Ovary (tissue), 3 donors: ENCODE data around the gene IL1R2.

Experiments
- CTCF ChIP-seq, 3 donors: fragments of 450-650 bp in 2 of 3; fragments of 200-600 bp in 1 of 3; IDR thresholded peaks; one replicate each; pipeline versions ENCODE4 v1.5.1 to v1.8.0; 2016 to 2022; ENCODE audit warnings: antibody characterized with exemption in 3 of 3, mild to moderate bottlenecking in 1 of 3
- EP300 ChIP-seq: sonication (generic); formaldehyde crosslinking; IDR thresholded peaks from one replicate; pipeline ENCODE4 v1.6.1; 2017; ENCODE audit warnings: antibody characterized with exemption
- POLR2A ChIP-seq: fragments of 450-650 bp; IDR thresholded peaks from one replicate; pipeline ENCODE4 v1.6.1; 2017; ENCODE audit warnings: antibody characterized with exemption, mild to moderate bottlenecking, moderate library complexity
- donor health status: DM: no; HTN: no; CAD: no.

GRCh38 chr2:102010902-102011301 is 19.1 kb downstream of the IL1R2 start:
- TF ChIP-seq CTCF (IDR thresholded peaks at IDR 0.05) (no peak), EP300 (no peak), POLR2A (no peak)
